Thyroid gland (tissue), 4 donors: ENCODE results near the gene GLYATL3. TPM values are rescaled to one million over a fixed set of nuclear protein-coding genes. Genes with fewer than 3 reads are reported as not detected.

Experiments used
- DNase-seq, 2 donors: peaks; one replicate each; pipeline ENCODE4 v3.0.0-alpha.2; 2019
- H3K27ac ChIP-seq, 3 donors: fragments of 200-600 bp; sonication (generic); 1 replicate in 2 of 3; 2 replicates in 1 of 3; pipeline ENCODE4 v1.5.1; 2016 to 2019; ENCODE audit warnings: mild to moderate bottlenecking in 1 of 3, moderate library complexity in 1 of 3
- H3K27me3 ChIP-seq: fragments of 200-600 bp; sonication (generic); one replicate; pipeline ENCODE4 v1.5.1; 2019
- H3K36me3 ChIP-seq, 2 donors: fragments of 200-600 bp; sonication (generic); one replicate each; pipeline ENCODE4 v1.5.1; 2016 to 2019
- H3K4me1 ChIP-seq, 2 donors: fragments of 200-600 bp; sonication (generic); one replicate each; pipeline ENCODE4 v1.5.1; 2017 to 2019
- H3K4me3 ChIP-seq, 3 donors: fragments of 200-600 bp; sonication (generic); replicated peaks in 1 of 3; 1 replicate in 2 of 3; 2 replicates in 1 of 3; pipeline ENCODE4 v1.5.1; 2016; ENCODE audit warnings: mild to moderate bottlenecking in 1 of 3
- H3K9me3 ChIP-seq: fragments of 200-600 bp; sonication (generic); one replicate; pipeline ENCODE4 v1.5.1; 2017
- CTCF ChIP-seq, 6 experiments: fragments of 200-600 bp in 3 of 6; fragments of 450-650 bp in 3 of 6; sonication (generic) in 3 of 6; IDR thresholded peaks; one replicate each; pipeline ENCODE4 v1.5.1; 2016 to 2019; ENCODE audit warnings: antibody characterized with exemption in 6 of 6, mild to moderate bottlenecking in 2 of 6, inconsistent platforms in 1 of 6, moderate library complexity in 1 of 6
- POLR2A ChIP-seq, 2 donors: fragments of 450-650 bp; IDR thresholded peaks; one replicate each; pipeline ENCODE4 v1.6.1; 2017; ENCODE audit warnings: antibody characterized with exemption in 2 of 2, mild to moderate bottlenecking in 2 of 2, moderate library complexity in 1 of 2
- WGBS, 2 donors: methylation state at CpG; one replicate each; pipeline ENCODE4 v1.1.5; 2017; 5-methylcytosine and 5-hydroxymethylcytosine counted together
- intact Hi-C: fragments of 100-400 bp; cut with DNase I; formaldehyde crosslinking; loops from one replicate; pipeline ENCODE4 v1.15.1; 2023
- total RNA-seq, 4 donors: library from RNA; depleted of rRNA; stranded (reverse); fragments of >200 nt; gene quantifications; one replicate each; pipeline ENCODE4 v1.2.3, GENCODE V29; 2016

Gene GLYATL3
- total RNA-seq, 4 donors from 2014 or later: not detected

GRCh38 chr6:49522710-49523593 is 23.2 kb downstream of the GLYATL3 start:
- no peak for DNase-seq
- H3K36me3 ChIP-seq: no peaks in the 10 kb centered on the region
- H3K27ac ChIP-seq: no peak overlapping the region
- no peaks in the 10 kb centered on the region for H3K9me3 ChIP-seq
- intact Hi-C loops: no loop called here
- H3K4me3 ChIP-seq: no peak overlapping the region
- no peaks in the 10 kb centered on the region for H3K4me1 ChIP-seq
- WGBS, 2 donors: 60 to 62% methylated on average over 7 of the region's 7 CpGs
- H3K27me3 ChIP-seq: no peaks in the 10 kb centered on the region
- TF ChIP-seq CTCF (IDR thresholded peaks at IDR 0.05): no peak
- no peak for TF ChIP-seq POLR2A (IDR thresholded peaks at IDR 0.05)

- Histone ChIP-seq H3K27me3 (no peaks in the 10 kb centered on the region), H3K36me3 (no peaks in the 10 kb centered on the region), H3K4me3 (no peak overlapping the region), H3K27ac (no peak overlapping the region), H3K9me3 (no peaks in the 10 kb centered on the region), H3K4me1 (no peaks in the 10 kb centered on the region)
- 95 to 96% methylated on average over 1 of the region's 1 CpG for WGBS, 2 donors
- no peak for DNase-seq
- TF ChIP-seq POLR2A (IDR thresholded peaks at IDR 0.05): no peak
- TF ChIP-seq CTCF (IDR thresholded peaks at IDR 0.05): no peak
- intact Hi-C loops: no loop called here
Measured at GRCh38 chr6:49523901-49524300, 24.2 kb downstream of the GLYATL3 start.

- Histone ChIP-seq H3K4me1 (no peaks in the 10 kb centered on the region), H3K36me3 (no peaks in the 10 kb centered on the region), H3K9me3 (no peaks in the 10 kb centered on the region), H3K4me3 (no peak overlapping the region), H3K27ac (no peak overlapping the region), H3K27me3 (no peaks in the 10 kb centered on the region)
- 91 to 93% methylated on average over 7 of the region's 7 CpGs for WGBS, 2 donors
- no peak for DNase-seq
- intact Hi-C loops: no loop called here
- TF ChIP-seq POLR2A (IDR thresholded peaks at IDR 0.05) (no peak), CTCF (IDR thresholded peaks at IDR 0.05) (no peak)
Measured at GRCh38 chr6:49524541-49524940, 24.8 kb downstream of the GLYATL3 start.

- Histone ChIP-seq H3K9me3 (no peaks in the 10 kb centered on the region), H3K36me3 (no peaks in the 10 kb centered on the region), H3K4me1 (no peaks in the 10 kb centered on the region), H3K27ac (no peak overlapping the region), H3K4me3 (no peak overlapping the region), H3K27me3 (no peaks in the 10 kb centered on the region)
- DNase-seq: no peak
- intact Hi-C loops: no loop called here
- TF ChIP-seq CTCF (IDR thresholded peaks at IDR 0.05): no peak
- TF ChIP-seq POLR2A (IDR thresholded peaks at IDR 0.05): no peak
- WGBS, 2 donors: 72 to 75% methylated on average over 12 of the region's 12 CpGs
Measured at GRCh38 chr6:49526598-49526997, 26.9 kb downstream of the GLYATL3 start.

- Histone ChIP-seq H3K4me1 (no peaks in the 10 kb centered on the region), H3K27ac (no peak overlapping the region), H3K4me3 (no peak overlapping the region), H3K27me3 (no peaks in the 10 kb centered on the region), H3K9me3 (no peaks in the 10 kb centered on the region), H3K36me3 (no peaks in the 10 kb centered on the region)
- no peak for DNase-seq
- WGBS, 2 donors: 54 to 61% methylated on average over 1 of the region's 1 CpG
- intact Hi-C loops: no loop called here
- TF ChIP-seq POLR2A (IDR thresholded peaks at IDR 0.05) (no peak), CTCF (IDR thresholded peaks at IDR 0.05) (no peak)
Measured at GRCh38 chr6:49527320-49527719, 27.6 kb downstream of the GLYATL3 start.
